H1 (cell line): Measurements from ENCODE around the gene ZBTB42. TPM values are rescaled to one million over a fixed set of nuclear protein-coding genes. Genes with fewer than 3 reads are reported as not detected.

Experiments used
- BCL11A ChIP-seq, 2 experiments: IDR thresholded peaks; one replicate each; pipeline ENCODE4 v1.6.1; 2011; ENCODE audit warnings: low read depth in 2 of 2, low read length in 2 of 2, mild to moderate bottlenecking in 2 of 2
- BRCA1 ChIP-seq: IDR thresholded peaks from 2 replicates; pipeline ENCODE4 v1.6.1; 2012; ENCODE audit warnings: low read depth, low read length, improper control_type of control experiment
- CHD7 ChIP-seq: fragments of 300-600 bp; sonication (generic); IDR thresholded peaks from 2 replicates; pipeline ENCODE4 v1.7.1; 2012; ENCODE audit warnings: low read length, moderate library complexity, mild to moderate bottlenecking, inconsistent platforms; ENCODE audit not compliant: insufficient replicate concordance
- CTBP2 ChIP-seq: IDR thresholded peaks from 2 replicates; pipeline ENCODE4 v1.7.0; 2011; ENCODE audit warnings: borderline replicate concordance, mild to moderate bottlenecking, moderate library complexity, mixed read lengths, low read length; ENCODE audit not compliant: insufficient read depth, insufficient read length
- HDAC2 ChIP-seq, 2 experiments: fragments of 300-600 bp in 1 of 2; sonication (generic) in 1 of 2; IDR thresholded peaks; 2 replicates each; pipeline ENCODE4 v1.6.1; 2011 to 2012; ENCODE audit warnings: low read depth in 2 of 2, low read length in 2 of 2, mild to moderate bottlenecking in 2 of 2, moderate library complexity in 2 of 2, borderline replicate concordance in 1 of 2, inconsistent platforms in 1 of 2
- JUN ChIP-seq: IDR thresholded peaks from 2 replicates; pipeline ENCODE4 v1.6.1; 2011; ENCODE audit warnings: low read depth, mild to moderate bottlenecking, improper control_type of control experiment, low read length
- RNF2 ChIP-seq: fragments of 200-900, 300-1000 bp; sonication (generic); IDR thresholded peaks from 2 replicates; pipeline ENCODE4 v1.7.1; 2016; ENCODE audit warnings: borderline replicate concordance, low read depth, mild to moderate bottlenecking, antibody characterized with exemption, low read length; ENCODE audit not compliant: poor library complexity, severe bottlenecking; ENCODE audit errors: missing control alignments
- SIX5 ChIP-seq: IDR thresholded peaks from 2 replicates; pipeline ENCODE4 v1.6.1; 2011; ENCODE audit warnings: mild to moderate bottlenecking, low read depth, low read length
- SP4 ChIP-seq: IDR thresholded peaks from 2 replicates; pipeline ENCODE4 v1.6.1; 2012; ENCODE audit warnings: low read length, inconsistent platforms
- TBP ChIP-seq: IDR thresholded peaks from 2 replicates; pipeline ENCODE4 v1.6.1; 2011; ENCODE audit warnings: low read depth, low read length, improper control_type of control experiment
- polyA plus RNA-seq, 7 experiments: library from polyadenylated mRNA; depleted of rRNA in 3 of 7; stranded (reverse) in 5 of 7; unstranded in 2 of 7; fragments of >200 nt in 5 of 7; fragments of 200-250 nt in 2 of 7; gene quantifications; 1 replicate in 5 of 7; 2 replicates in 1 of 7; 4 replicates in 1 of 7; pipeline versions ENCODE4 v1.2.1 to v1.2.3, GENCODE V29; 2011 to 2013; ENCODE audit warnings: missing spikeins in 2 of 7, mixed read lengths in 2 of 7
- total RNA-seq: library from RNA; stranded (reverse); fragmentation: NEBNext Ultra II Directional; extraction: Animal tissue kit (Norgen Biotek cat#: 25700); gene quantifications from 2 replicates; pipeline ENCODE4 v1.2.1, GENCODE V29; 2021
- TF ChIP-seq, protein P1 (sequence below): IDR thresholded peaks from 2 replicates; pipeline ENCODE4 v1.6.1; 2011; ENCODE audit warnings: low read depth, mild to moderate bottlenecking, low read length; ENCODE audit not compliant: insufficient read depth

The ZBTB42 gene
- total and polyA plus RNA-seq, 2 of the 8 experiments (the other 6 are each of a cell fraction or from before 2014, with no cell fraction given) = 2.8 to 3.1 TPM

DNA sequence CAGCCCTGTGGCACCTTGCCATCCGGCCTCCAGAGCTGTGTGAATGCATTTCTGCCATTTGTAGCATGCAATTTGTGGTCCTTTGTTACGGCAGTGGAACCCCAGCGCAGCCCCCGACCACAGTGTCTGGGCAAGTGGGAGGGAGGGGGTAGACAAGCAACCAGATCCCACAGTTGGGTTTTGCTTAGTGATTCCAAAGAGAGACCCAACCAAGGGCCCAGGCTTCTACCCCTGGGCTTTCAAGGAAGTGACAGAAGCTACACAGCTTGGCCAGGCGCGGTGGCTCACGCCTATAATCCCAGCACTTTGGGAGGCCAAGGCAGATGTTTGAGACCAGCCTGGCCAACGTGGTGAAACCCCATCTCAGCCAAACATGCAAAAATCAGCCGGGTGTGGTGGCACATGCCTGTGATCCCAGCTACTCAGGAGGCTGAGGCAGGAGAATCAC, 17.8 kb downstream of the ZBTB42 start (continued):
- TF ChIP-seq CHD7 (no peak), BCL11A (IDR thresholded peaks at IDR 0.05; ENCODE audit: low read depth in 2 of 2, low read length in 2 of 2) (no peak), HDAC2 (IDR thresholded peaks at IDR 0.05; ENCODE audit: borderline replicate concordance in 1 of 2, low read depth in 2 of 2, low read length in 2 of 2) (no peak), JUN (no peak), RNF2 (no peak), CTBP2 (no peak), BRCA1 (no peak), SIX5 (no peak), TBP (no peak), SP4 (no peak)
- TF ChIP-seq, protein P1, sequence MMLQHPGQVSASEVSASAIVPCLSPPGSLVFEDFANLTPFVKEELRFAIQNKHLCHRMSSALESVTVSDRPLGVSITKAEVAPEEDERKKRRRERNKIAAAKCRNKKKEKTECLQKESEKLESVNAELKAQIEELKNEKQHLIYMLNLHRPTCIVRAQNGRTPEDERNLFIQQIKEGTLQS = no peak
